Stimulated activated CD4-positive, alpha-beta T cell treated with anti-CD3 and anti-CD28 coated beads, Interleukin-4, amount 100 ng/mL, for 48 hours (primary cell): ENCODE measurements around the gene ADIPOR2.
"Not testable (repeated sequence)": the region's sequence is repeated elsewhere in the genome, so short reads cannot be mapped to it uniquely, and the experiment has no call there.

Experiments
- DNase-seq, 2 donors: peaks; one replicate each; pipeline ENCODE4 v3.0.0-alpha.2; 2020; ENCODE audit warnings: low read depth in 2 of 2

The ADIPOR2 gene

GRCh38 chr12:1812650-1813302, 121.9 kb downstream of the ADIPOR2 start:
- DNase-seq = no peak

GRCh38 chr12:1814266-1814665, 123.4 kb downstream of the ADIPOR2 start:
- DNase-seq = no peak

- no peak for DNase-seq
Measured at GRCh38 chr12:1815108-1815507, 124.2 kb downstream of the ADIPOR2 start.

- no peak for DNase-seq
Measured at GRCh38 chr12:1815814-1816729, 125.2 kb downstream of the ADIPOR2 start.

GRCh38 chr12:1816730-1817348, 126.0 kb downstream of the ADIPOR2 start:
- DNase-seq = no peak

GRCh38 chr12:1817928-1818327, 127.1 kb downstream of the ADIPOR2 start:
- DNase-seq = not testable (repeated sequence)

- no peak for DNase-seq
Measured at GRCh38 chr12:1819050-1819449, 128.2 kb downstream of the ADIPOR2 start.

GRCh38 chr12:1819571-1819970, 128.7 kb downstream of the ADIPOR2 start:
- no peak for DNase-seq

GRCh38 chr12:1820191-1820895, 129.5 kb downstream of the ADIPOR2 start, which contains the start of gene LRTM2:
Gene LRTM2, plus strand, starts transcription at chr12:1820565. Its CDS starts 7,584 bp downstream, at chr12:1828149.
- no peak for DNase-seq

- DNase-seq = no peak
Measured at GRCh38 chr12:1820896-1821291, 130.0 kb downstream of the ADIPOR2 start.

GRCh38 chr12:1821805-1822204, 130.9 kb downstream of the ADIPOR2 start:
- no peak for DNase-seq

- no peak for DNase-seq
Measured at GRCh38 chr12:1822699-1823098, 131.8 kb downstream of the ADIPOR2 start.

- DNase-seq = no peak
Measured at GRCh38 chr12:1823237-1823636, 132.4 kb downstream of the ADIPOR2 start.

- no peak for DNase-seq
Measured at GRCh38 chr12:1825382-1826102, 134.7 kb downstream of the ADIPOR2 start.

- no peak for DNase-seq
Measured at GRCh38 chr12:1826401-1826800, 135.5 kb downstream of the ADIPOR2 start.

GRCh38 chr12:1826867-1827705, 136.2 kb downstream of the ADIPOR2 start:
- DNase-seq = no peak

GRCh38 chr12:1827826-1828805, 137.2 kb downstream of the ADIPOR2 start:
- no peak for DNase-seq

GRCh38 chr12:1828856-1829255, 138.0 kb downstream of the ADIPOR2 start:
- DNase-seq = no peak

GRCh38 chr12:1829306-1829900, 138.5 kb downstream of the ADIPOR2 start:
- DNase-seq = no peak
